ENCODE results near the gene FOSB. TPM values are rescaled to one million over a fixed set of nuclear protein-coding genes. Genes with fewer than 3 reads are reported as not detected.

The FOSB gene
- total and polyA plus RNA-seq, 9 of the 15 experiments (the other 6 are each of a cell fraction or from before 2014, with no cell fraction given): 0.11 to 2.7 (median 0.73) TPM

DNA sequence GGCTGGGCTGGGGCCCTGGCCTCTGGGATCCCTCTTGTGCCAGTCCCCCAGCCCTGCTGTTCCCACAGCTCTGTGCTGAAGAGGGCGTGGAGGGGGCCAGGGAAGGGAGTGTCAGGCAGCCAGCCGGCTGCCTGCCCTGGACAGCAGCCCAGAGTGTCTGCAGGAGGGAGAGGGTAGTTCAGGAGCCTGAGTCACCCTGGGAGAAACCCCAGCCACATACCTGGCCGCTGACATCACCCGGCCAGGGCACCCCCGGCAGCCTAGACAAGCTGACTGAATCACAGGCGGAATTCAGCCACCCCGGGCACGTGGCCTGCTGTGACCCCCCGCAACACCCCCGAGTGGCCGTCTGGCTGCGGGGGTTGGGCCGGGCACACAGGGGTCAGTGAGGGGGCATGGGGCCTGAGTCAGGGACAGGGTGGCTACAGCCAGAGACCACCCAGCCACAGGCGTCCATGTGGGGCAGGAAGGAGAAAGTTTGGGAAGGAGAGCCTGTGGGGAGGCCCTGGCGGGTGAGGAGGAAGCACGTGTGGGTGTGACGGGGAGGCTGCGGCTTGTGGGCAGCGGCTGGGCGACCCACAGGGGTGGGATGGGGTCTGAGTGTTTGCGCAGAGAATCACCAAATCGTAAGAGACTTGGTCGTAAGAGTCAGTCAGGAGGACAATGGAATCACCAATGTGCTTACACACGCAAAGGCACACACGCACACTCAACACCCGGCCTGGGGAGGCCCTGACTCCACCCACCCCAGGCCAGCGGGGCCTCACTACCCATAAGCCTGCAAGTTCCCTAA lies 11.9 kb upstream of the FOSB start (continued):
- TF ChIP-seq GABPA (tag; conservative IDR thresholded peaks at IDR 0.05; ENCODE audit: low read depth): peak; percentile 43
- peak; percentile 51 for TF ChIP-seq TBP (optimal IDR thresholded peaks at IDR 0.05; ENCODE audit: low read depth, low read length)
- no peak for TF ChIP-seq TCFL5 (CRISPR knock-in tag; conservative IDR thresholded peaks at IDR 0.05)
- TF ChIP-seq JUNB (CRISPR knock-in tag; conservative IDR thresholded peaks at IDR 0.05): 0 out of 2 replicates have a peak, but pooled peaks have one; percentile 28
- peak; percentile 82 for TF ChIP-seq NFE2 (IDR thresholded peaks at IDR 0.05; ENCODE audit: low read depth)
- TF ChIP-seq ZNF583 (CRISPR knock-in tag; IDR thresholded peaks at IDR 0.05): 0 out of 2 replicates have a peak, but pooled peaks have one; percentile 23
- TF ChIP-seq, protein P1, sequence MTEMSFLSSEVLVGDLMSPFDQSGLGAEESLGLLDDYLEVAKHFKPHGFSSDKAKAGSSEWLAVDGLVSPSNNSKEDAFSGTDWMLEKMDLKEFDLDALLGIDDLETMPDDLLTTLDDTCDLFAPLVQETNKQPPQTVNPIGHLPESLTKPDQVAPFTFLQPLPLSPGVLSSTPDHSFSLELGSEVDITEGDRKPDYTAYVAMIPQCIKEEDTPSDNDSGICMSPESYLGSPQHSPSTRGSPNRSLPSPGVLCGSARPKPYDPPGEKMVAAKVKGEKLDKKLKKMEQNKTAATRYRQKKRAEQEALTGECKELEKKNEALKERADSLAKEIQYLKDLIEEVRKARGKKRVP (CRISPR knock-in tag; IDR thresholded peaks at IDR 0.05): peak; percentile 28; the same call in 1 of the 2 replicates
- TF ChIP-seq FOXP1 (CRISPR knock-in tag; IDR thresholded peaks at IDR 0.05): peak; percentile 83; the same call in 1 of the 2 replicates
- TF ChIP-seq ZNF197 (CRISPR knock-in tag; IDR thresholded peaks at IDR 0.05; ENCODE audit: low read depth): no peak
- TF ChIP-seq ZBTB7A (IDR thresholded peaks at IDR 0.05; ENCODE audit: borderline replicate concordance, control insufficient read depth, low read depth, low read length): peak; percentile 90
- TF ChIP-seq, protein P2, sequence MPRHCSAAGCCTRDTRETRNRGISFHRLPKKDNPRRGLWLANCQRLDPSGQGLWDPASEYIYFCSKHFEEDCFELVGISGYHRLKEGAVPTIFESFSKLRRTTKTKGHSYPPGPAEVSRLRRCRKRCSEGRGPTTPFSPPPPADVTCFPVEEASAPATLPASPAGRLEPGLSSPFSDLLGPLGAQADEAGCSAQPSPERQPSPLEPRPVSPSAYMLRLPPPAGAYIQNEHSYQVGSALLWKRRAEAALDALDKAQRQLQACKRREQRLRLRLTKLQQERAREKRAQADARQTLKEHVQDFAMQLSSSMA (CRISPR knock-in tag; IDR thresholded peaks at IDR 0.05): no peak
- peak; percentile 77 for TF ChIP-seq LEF1 (IDR thresholded peaks at IDR 0.05)
- TF ChIP-seq NR4A1 (CRISPR knock-in tag; IDR thresholded peaks at IDR 0.05): 0 out of 2 replicates have a peak, but pooled peaks have one; percentile 12
- peak; percentile 75; the same call in 1 of the 2 replicates for TF ChIP-seq NR4A1 (tag; IDR thresholded peaks at IDR 0.05)
- TF ChIP-seq USF2 (CRISPR knock-in tag; IDR thresholded peaks at IDR 0.05): peak; percentile 76
- no peak for TF ChIP-seq SREBF1 (IDR thresholded peaks at IDR 0.05; ENCODE audit: borderline replicate concordance, low read depth, low read length)
- TF ChIP-seq CREB1 (IDR thresholded peaks at IDR 0.05): peak; percentile 21; the same call in 1 of the 2 replicates
- no peak; the same call in 1 of the 2 replicates for TF ChIP-seq CREB1 (CRISPR knock-in tag; IDR thresholded peaks at IDR 0.05)
- TF ChIP-seq RBM14 (IDR thresholded peaks at IDR 0.05; ENCODE audit: borderline replicate concordance, insufficient read depth, low read depth, low read length): 0 out of 2 replicates have a peak, but pooled peaks have one; percentile 53
- TF ChIP-seq, protein P3, sequence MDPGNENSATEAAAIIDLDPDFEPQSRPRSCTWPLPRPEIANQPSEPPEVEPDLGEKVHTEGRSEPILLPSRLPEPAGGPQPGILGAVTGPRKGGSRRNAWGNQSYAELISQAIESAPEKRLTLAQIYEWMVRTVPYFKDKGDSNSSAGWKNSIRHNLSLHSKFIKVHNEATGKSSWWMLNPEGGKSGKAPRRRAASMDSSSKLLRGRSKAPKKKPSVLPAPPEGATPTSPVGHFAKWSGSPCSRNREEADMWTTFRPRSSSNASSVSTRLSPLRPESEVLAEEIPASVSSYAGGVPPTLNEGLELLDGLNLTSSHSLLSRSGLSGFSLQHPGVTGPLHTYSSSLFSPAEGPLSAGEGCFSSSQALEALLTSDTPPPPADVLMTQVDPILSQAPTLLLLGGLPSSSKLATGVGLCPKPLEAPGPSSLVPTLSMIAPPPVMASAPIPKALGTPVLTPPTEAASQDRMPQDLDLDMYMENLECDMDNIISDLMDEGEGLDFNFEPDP (CRISPR knock-in tag; IDR thresholded peaks at IDR 0.05): 0 out of 2 replicates have a peak, but pooled peaks have one; percentile 51
- no peak for TF ChIP-seq ATF6 (CRISPR knock-in tag; IDR thresholded peaks at IDR 0.05)
- TF ChIP-seq ZNF24 (IDR thresholded peaks at IDR 0.05): no peak
- TF ChIP-seq ZKSCAN8 (CRISPR knock-in tag; IDR thresholded peaks at IDR 0.05): no peak
